Measurements from ENCODE around the gene WDR6.

Gene WDR6

GRCh38 chr3:49016414-49017228 lies 9.4 kb downstream of the WDR6 start:
- DNase-seq, result no peak

- DNase-seq, result peak; percentile 78
These were observed 10.2 kb downstream of the WDR6 start for GRCh38 chr3:49017229-49017970.

GRCh38 chr3:49017971-49018706 lies 10.9 kb downstream of the WDR6 start, which contains the start of gene DALRD3:
TSS of gene DALRD3 (minus strand) at chr3:49018580. CDS start at chr3:49018564, 16 bp downstream.
- peak; percentile 77 for DNase-seq

- DNase-seq, result no peak
These were observed 11.5 kb downstream of the WDR6 start for GRCh38 chr3:49018707-49019006.

- no peak for DNase-seq
These were observed 12.7 kb downstream of the WDR6 start for GRCh38 chr3:49019941-49020329.

- DNase-seq, result peak; percentile 62
These were observed 13.4 kb downstream of the WDR6 start for GRCh38 chr3:49020330-49021212.

GRCh38 chr3:49021213-49021812 lies 14.1 kb downstream of the WDR6 start:
- DNase-seq, result peak; percentile 99

- peak; percentile 96 for DNase-seq
These were observed 14.9 kb downstream of the WDR6 start, which contains the start of gene NDUFAF3 for GRCh38 chr3:49021813-49022687. TSS of gene NDUFAF3 (plus strand) at chr3:49022121. CDS start at chr3:49022145, 24 bp downstream.

- peak; percentile 51 for DNase-seq
These were observed 15.5 kb downstream of the WDR6 start for GRCh38 chr3:49022688-49023171.

GRCh38 chr3:49023775-49024174 lies 16.6 kb downstream of the WDR6 start:
- no peak for DNase-seq

- DNase-seq, result no peak
These were observed 17.3 kb downstream of the WDR6 start for GRCh38 chr3:49024449-49024848.

GRCh38 chr3:49025005-49025792 lies 18.0 kb downstream of the WDR6 start:
- DNase-seq, result peak; percentile 53

GRCh38 chr3:49025793-49026520 lies 18.8 kb downstream of the WDR6 start:
- no peak for DNase-seq

GRCh38 chr3:49026536-49026935 lies 19.3 kb downstream of the WDR6 start:
- DNase-seq, result no peak

GRCh38 chr3:49027634-49028033 lies 20.4 kb downstream of the WDR6 start:
- DNase-seq, result no peak

- DNase-seq, result no peak
These were observed 21.1 kb downstream of the WDR6 start for GRCh38 chr3:49028298-49028672.

- peak; percentile 97 for DNase-seq
These were observed 21.7 kb downstream of the WDR6 start, which contains the start of gene IMPDH2 for GRCh38 chr3:49028673-49029562. TSS of gene IMPDH2 (minus strand) at chr3:49029398. CDS start at chr3:49029350, 48 bp downstream.

- DNase-seq, result no peak
These were observed 22.3 kb downstream of the WDR6 start for GRCh38 chr3:49029563-49029884.
